T-helper 1 cell treated with Interleukin-12 subunit alpha and Interleukin-12 subunit beta and Interleukin-4 antibody, amounts not matched to agents 30 μg/mL and 1 μg/mL, for 36 hours (primary cell): ENCODE results near the gene TRABD2B.

Experiments used
- H3K27ac Mint-ChIP-seq: one replicate; pipeline ENCODE4 v1.8.0; 2021; ENCODE audit warnings: mild to moderate bottlenecking, mixed read lengths
- H3K27me3 Mint-ChIP-seq: one replicate; pipeline ENCODE4 v1.8.0; 2021; ENCODE audit warnings: low read depth, mixed read lengths
- H3K36me3 Mint-ChIP-seq: one replicate; pipeline ENCODE4 v1.8.0; 2021; ENCODE audit warnings: low read depth, mixed read lengths
- H3K4me1 Mint-ChIP-seq: one replicate; pipeline ENCODE4 v1.8.0; 2021; ENCODE audit warnings: low read depth, mixed read lengths
- H3K4me3 Mint-ChIP-seq: one replicate; pipeline ENCODE4 v1.8.0; 2021; ENCODE audit warnings: mild to moderate bottlenecking, moderate library complexity, mixed read lengths
- H3K9me3 Mint-ChIP-seq: one replicate; pipeline ENCODE4 v1.8.0; 2021; ENCODE audit warnings: mixed read lengths

TRABD2B gene

GRCh38 chr1:47766832-47767740 lies 230.1 kb downstream of the TRABD2B start:
- Mint-ChIP-seq H3K9me3 (no peaks in the 10 kb centered on the region), H3K27me3 (peaks cover 3% of the 10 kb centered on the region), H3K27ac (no peak overlapping the region), H3K36me3 (no peaks in the 10 kb centered on the region), H3K4me3 (no peak overlapping the region), H3K4me1 (no peaks in the 10 kb centered on the region)

GRCh38 chr1:47765742-47766485 lies 231.3 kb downstream of the TRABD2B start:
- H3K4me1 Mint-ChIP-seq: no peaks in the 10 kb centered on the region
- H3K27me3 Mint-ChIP-seq: peaks cover 7% of the 10 kb centered on the region
- H3K27ac Mint-ChIP-seq: no peak overlapping the region
- H3K4me3 Mint-ChIP-seq: no peak overlapping the region
- no peaks in the 10 kb centered on the region for H3K36me3 Mint-ChIP-seq
- no peaks in the 10 kb centered on the region for H3K9me3 Mint-ChIP-seq

- H3K4me3 Mint-ChIP-seq: no peak overlapping the region
- no peaks in the 10 kb centered on the region for H3K9me3 Mint-ChIP-seq
- peaks cover 7% of the 10 kb centered on the region for H3K27me3 Mint-ChIP-seq
- H3K27ac Mint-ChIP-seq: no peak overlapping the region
- H3K4me1 Mint-ChIP-seq: no peaks in the 10 kb centered on the region
- no peaks in the 10 kb centered on the region for H3K36me3 Mint-ChIP-seq
Observed at GRCh38 chr1:47765236-47765635, 231.9 kb downstream of the TRABD2B start.

GRCh38 chr1:47764461-47765046 lies 232.6 kb downstream of the TRABD2B start:
- Mint-ChIP-seq H3K27me3 (peaks cover 7% of the 10 kb centered on the region), H3K27ac (no peak overlapping the region), H3K4me1 (no peaks in the 10 kb centered on the region), H3K4me3 (no peak overlapping the region), H3K36me3 (no peaks in the 10 kb centered on the region), H3K9me3 (no peaks in the 10 kb centered on the region)

GRCh38 chr1:47763591-47764171 lies 233.5 kb downstream of the TRABD2B start:
- peaks cover 7% of the 10 kb centered on the region for H3K27me3 Mint-ChIP-seq
- H3K4me3 Mint-ChIP-seq: no peak overlapping the region
- no peaks in the 10 kb centered on the region for H3K36me3 Mint-ChIP-seq
- no peaks in the 10 kb centered on the region for H3K4me1 Mint-ChIP-seq
- no peak overlapping the region for H3K27ac Mint-ChIP-seq
- no peaks in the 10 kb centered on the region for H3K9me3 Mint-ChIP-seq

- H3K27ac Mint-ChIP-seq: no peak overlapping the region
- no peaks in the 10 kb centered on the region for H3K9me3 Mint-ChIP-seq
- H3K27me3 Mint-ChIP-seq: peaks cover 9% of the 10 kb centered on the region
- no peaks in the 10 kb centered on the region for H3K4me1 Mint-ChIP-seq
- no peaks in the 10 kb centered on the region for H3K36me3 Mint-ChIP-seq
- H3K4me3 Mint-ChIP-seq: no peak overlapping the region
Observed at GRCh38 chr1:47761974-47762373, 235.2 kb downstream of the TRABD2B start.

- H3K27me3 Mint-ChIP-seq: peaks cover 8% of the 10 kb centered on the region
Observed at GRCh38 chr1:47761201-47761930, 235.8 kb downstream of the TRABD2B start.

GRCh38 chr1:47759936-47760629 lies 237.1 kb downstream of the TRABD2B start:
- Mint-ChIP-seq H3K36me3 (no peaks in the 10 kb centered on the region), H3K9me3 (no peaks in the 10 kb centered on the region), H3K4me1 (no peaks in the 10 kb centered on the region), H3K4me3 (no peak overlapping the region), H3K27ac (no peak overlapping the region), H3K27me3 (peaks cover 8% of the 10 kb centered on the region)

More at GRCh38 chr1:47761201-47761930, 235.8 kb downstream of the TRABD2B start:
- Mint-ChIP-seq H3K4me3 (no peak overlapping the region), H3K27ac (no peak overlapping the region), H3K9me3 (no peaks in the 10 kb centered on the region), H3K4me1 (no peaks in the 10 kb centered on the region), H3K36me3 (no peaks in the 10 kb centered on the region)

- H3K9me3 Mint-ChIP-seq: no peaks in the 10 kb centered on the region
- peaks cover 8% of the 10 kb centered on the region for H3K27me3 Mint-ChIP-seq
Observed at GRCh38 chr1:47759251-47759935, 237.8 kb downstream of the TRABD2B start.

GRCh38 chr1:47758341-47759250 lies 238.6 kb downstream of the TRABD2B start:
- no peak overlapping the region for H3K27ac Mint-ChIP-seq
- peaks cover 8% of the 10 kb centered on the region for H3K27me3 Mint-ChIP-seq
- no peaks in the 10 kb centered on the region for H3K9me3 Mint-ChIP-seq
- no peaks in the 10 kb centered on the region for H3K4me1 Mint-ChIP-seq
- no peak overlapping the region for H3K4me3 Mint-ChIP-seq
- no peaks in the 10 kb centered on the region for H3K36me3 Mint-ChIP-seq

More at GRCh38 chr1:47759251-47759935, 237.8 kb downstream of the TRABD2B start:
- no peak overlapping the region for H3K4me3 Mint-ChIP-seq
- no peak overlapping the region for H3K27ac Mint-ChIP-seq
- no peaks in the 10 kb centered on the region for H3K4me1 Mint-ChIP-seq
- H3K36me3 Mint-ChIP-seq: no peaks in the 10 kb centered on the region

GRCh38 chr1:47757226-47757975 lies 239.8 kb downstream of the TRABD2B start:
- Mint-ChIP-seq H3K27ac (no peak overlapping the region), H3K27me3 (peaks cover 8% of the 10 kb centered on the region)

GRCh38 chr1:47756411-47756810 lies 240.8 kb downstream of the TRABD2B start:
- no peak overlapping the region for H3K27ac Mint-ChIP-seq
- H3K36me3 Mint-ChIP-seq: no peaks in the 10 kb centered on the region
- H3K4me1 Mint-ChIP-seq: no peaks in the 10 kb centered on the region
- no peak overlapping the region for H3K4me3 Mint-ChIP-seq
- H3K27me3 Mint-ChIP-seq: peaks cover 5% of the 10 kb centered on the region
- no peaks in the 10 kb centered on the region for H3K9me3 Mint-ChIP-seq

More at GRCh38 chr1:47757226-47757975, 239.8 kb downstream of the TRABD2B start:
- Mint-ChIP-seq H3K9me3 (no peaks in the 10 kb centered on the region), H3K4me1 (no peaks in the 10 kb centered on the region), H3K4me3 (no peak overlapping the region), H3K36me3 (no peaks in the 10 kb centered on the region)
